HG03432 (cell line): Measurements from ENCODE around the gene COX6B2.

Experiments used
- ATAC-seq: cut with Tn5 transposase; IDR thresholded peaks from one replicate; pipeline ENCODE4 v1.9.1; 2021; ENCODE audit warnings: mild to moderate bottlenecking, moderate library complexity; ENCODE audit not compliant: unreplicated experiment

Gene COX6B2

DNA sequence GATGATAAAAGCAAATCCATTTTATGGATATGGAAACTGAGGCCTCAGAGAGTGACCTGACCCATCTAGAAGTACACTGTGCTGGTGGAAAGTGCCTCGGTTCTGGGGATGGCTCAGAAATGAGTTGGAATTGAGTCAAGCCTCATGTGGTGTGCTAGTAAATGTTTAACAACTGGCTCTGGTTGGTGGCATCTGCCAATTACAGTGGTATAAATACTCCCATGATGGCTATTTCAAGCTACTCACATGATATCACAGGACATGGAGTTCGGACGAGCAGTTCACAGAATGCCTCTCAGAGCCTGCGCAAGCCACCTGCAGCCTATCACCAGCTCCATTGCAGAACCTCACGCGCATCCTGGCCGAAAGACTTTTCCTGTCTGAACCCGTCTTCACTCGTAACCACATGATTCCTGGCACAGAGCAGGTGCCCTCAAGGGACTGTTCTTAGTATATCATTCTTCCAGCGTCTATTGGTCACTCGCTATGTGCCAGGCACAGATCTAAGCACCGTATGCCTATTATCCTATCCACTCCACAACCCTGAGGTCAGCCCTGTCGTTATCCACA is 38.5 kb downstream of the COX6B2 start:
- ATAC-seq: no peak

DNA sequence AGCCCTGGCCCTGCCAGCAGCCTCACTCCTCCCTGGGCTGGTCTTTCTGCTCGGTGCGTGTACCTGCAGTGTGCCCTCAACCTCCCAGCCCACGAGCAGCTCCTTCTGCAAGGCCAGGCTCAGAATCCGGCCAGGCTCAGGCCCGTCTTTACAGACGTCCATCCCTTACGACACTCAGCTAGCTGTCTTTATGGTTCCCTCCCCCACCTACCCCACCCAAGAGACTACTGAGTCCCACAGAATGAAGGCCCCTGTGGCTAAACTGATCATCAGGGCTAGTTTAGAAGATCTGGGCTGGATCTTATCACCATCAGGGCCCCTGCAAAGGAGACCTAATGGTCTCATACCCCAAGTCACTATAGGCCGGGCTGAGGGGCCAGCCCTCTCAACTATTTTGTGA is 40.1 kb downstream of the COX6B2 start:
- no peak for ATAC-seq

DNA sequence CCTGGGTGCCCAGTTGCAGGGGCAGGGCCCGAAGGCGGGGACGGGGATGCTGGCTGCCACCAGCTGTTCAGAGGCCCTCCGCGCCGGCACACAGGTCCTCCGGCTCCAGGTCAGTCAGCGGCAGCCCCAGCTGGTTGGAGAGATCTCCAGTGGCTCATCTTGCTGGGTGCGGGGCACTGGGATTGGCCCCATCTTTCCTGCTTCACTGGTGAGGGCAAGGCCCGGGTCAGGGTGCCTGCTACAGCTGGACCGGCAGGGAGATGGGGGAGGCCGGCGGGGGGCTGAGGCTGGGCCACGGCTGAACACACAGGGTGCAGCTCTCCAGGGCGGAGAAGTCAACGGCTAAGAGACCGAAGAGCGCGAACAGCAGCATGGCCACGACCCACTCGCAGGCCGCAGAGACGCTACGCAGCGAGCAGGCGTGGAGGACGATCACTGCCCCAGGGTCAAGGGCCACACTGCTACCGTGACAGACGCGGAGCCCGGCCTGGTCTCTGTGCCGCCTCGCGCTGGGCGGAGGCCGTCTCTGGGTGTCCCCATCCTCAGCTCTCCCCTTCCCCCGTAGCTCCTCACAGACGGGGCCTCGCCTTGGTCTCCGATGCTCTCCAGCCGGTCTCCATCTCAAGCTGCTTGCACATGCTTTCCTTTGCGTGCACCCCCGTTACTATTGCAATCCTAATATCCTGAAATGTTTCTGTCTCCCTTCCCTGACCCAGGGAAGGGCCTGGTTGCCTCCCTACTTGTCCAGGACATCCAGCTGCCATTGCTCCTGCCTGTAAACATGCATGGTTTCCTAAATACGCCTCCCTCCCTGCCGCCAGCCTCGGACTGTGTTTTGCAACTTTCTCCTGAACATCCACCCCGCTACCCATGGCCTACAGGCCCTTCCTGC is 41.7 kb downstream of the COX6B2 start:
- ATAC-seq: no peak

DNA sequence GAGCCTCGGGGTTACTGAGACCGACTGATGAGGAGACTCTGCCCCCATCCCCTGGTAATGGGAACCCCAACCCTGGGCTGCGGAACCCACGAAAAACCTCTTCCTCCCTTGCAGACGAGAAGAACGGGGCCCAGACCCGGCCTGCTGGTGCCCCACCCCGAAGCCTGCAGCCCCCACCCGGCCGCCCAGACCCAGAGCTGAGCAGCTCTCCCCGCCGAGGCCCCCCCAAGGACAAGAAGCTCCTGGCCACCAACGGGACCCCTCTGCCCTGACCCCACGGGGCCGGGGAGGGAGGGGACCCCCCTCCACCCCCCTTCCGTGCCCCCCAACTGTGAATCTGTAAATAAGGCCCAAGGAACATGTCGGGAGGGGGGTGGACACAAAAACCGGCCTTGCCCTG is 42.7 kb downstream of the COX6B2 start:
- ATAC-seq: no peak

DNA sequence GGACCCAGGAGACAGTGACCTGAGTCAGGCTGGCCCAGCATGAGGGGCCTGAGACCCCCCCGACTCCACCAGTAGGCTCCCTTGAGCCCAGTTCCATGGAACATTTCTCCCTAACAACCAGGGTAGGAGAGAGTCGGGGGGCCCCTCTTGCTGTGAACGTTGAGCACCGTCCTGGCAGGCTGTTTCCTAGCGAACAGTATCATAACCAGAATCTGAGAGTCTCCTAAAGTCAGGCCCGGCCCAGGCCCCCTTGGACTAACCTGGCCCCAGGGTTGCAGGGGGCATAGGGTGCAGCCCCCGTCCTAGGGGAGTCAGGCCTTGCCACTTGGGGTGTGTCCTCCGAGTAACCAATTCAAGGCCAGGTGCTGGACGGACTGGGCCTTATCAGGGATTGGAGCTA is 43.1 kb downstream of the COX6B2 start:
- no peak for ATAC-seq

DNA sequence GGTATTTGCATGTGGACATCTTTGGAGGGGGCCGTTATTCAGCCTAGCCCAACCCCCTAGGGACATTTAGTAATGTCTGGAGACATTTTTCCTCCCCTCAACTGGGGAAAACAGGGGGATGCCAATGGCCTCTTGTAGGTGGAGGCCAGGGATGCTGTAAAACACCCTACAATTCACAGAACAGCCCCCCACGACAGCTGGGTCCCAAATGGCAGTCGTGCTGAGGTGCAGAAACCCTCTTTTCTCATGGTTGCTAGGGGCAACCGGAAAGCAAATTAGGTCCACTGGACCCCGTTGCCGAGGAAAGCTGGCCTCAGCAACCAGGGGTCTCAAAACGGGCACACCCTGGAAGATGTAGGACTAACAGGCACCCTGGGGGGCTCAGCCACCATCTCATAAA is 44.0 kb downstream of the COX6B2 start:
- no peak for ATAC-seq

DNA sequence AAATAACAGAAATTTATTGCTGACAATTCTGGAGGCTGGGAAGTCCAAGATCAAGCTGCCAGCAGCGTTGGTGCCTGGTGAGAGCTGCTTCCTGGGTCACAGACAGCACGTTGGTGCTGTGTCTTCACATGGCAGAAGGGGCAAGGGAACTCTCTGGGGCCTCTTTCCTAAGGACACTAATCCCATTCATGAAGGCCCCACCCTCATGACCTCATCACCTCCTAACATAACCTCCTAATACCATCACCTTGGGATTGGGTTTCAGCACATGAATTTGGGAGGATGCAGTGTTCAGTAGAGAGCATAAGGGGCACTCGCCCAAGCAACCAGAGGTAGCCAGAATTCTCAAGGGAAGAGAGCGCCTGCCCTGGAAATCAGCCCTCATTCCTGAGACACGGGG is 45.1 kb downstream of the COX6B2 start:
- no peak for ATAC-seq

DNA sequence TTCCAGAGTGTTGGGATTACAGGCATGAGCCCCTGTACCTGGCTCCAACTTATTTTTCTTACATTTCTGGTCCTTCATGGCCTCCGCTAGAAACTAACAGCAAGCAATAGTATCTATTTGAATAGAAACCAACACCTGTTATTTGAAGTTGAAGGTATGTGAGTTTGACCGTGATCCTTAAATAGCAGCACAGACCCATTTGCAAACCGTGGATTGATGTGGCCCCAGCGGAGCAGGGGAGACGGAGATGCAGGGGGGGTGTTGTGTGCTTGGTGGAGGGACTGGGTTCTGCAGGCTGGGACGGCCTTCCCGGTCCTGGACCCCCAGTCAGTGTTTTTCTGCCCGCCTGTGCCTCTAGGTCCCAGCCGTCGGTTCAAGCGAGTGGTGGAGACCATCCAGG is 46.2 kb downstream of the COX6B2 start:
- no peak for ATAC-seq

DNA sequence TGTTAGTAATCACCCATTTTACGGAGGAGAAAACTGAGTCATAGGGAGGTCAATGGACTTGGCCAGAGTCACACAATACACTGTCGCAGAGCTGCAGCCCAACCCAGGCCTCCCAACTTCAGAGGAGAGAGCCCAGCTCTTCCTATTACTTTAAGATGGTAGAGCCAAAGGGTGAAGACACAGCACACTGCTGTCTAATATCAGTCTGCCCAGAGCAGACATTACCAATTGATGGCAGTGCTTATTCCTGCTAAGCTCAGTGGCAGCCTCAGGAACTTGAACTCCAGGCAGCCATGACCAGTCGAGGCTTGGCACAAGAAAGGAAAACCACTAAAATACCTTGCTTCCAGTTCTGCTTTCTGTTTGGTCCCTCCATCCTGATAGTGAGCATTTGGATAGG is 47.8 kb downstream of the COX6B2 start:
- no peak for ATAC-seq

DNA sequence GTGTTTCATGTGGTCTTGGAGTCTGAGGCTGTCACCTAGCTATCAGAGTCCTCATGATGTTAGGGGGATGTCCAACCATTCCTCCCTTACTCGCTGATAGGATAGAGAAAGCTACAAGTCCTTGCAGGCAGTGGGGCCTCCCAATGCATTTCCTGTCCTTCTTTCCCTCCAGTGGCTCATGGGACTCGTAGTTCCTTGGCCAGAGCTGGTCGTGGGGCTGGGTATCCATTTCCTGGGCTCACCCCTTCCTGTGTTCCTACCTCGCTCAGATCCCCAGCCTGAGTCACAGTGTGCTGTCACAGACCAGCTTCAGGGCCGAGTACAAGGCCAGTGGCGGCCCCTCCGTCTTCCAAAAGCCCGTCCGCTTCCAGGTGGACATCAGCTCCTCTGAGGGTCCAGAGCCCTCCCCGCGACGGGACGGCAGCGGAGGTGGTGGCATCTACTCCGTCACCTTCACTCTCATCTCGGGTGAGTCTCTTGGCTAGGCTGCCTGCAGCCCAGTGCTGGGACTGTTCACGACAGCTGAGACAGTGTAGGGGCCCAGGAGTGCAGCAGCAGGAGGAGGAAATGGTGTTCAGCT is 48.4 kb downstream of the COX6B2 start:
- ATAC-seq: no peak

DNA sequence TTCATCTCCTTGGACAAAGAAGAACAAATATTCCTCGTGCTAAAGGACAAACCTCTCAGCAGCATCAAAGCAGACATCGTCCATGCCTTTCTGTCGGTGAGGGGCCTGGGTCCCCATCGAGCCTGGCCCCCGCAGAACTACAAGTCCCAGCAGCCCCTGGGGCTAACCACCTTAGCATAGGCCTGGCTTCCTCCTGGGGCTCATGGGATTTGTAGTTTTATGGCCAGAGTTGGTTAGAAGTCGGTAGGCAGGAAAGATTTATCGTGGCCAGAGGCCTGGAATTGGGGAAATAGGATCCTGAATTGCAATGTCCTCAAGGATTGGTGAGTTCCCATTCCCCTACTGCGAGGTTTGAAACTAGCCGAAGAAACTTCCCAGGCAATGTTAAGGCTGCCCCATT is 49.0 kb downstream of the COX6B2 start:
- no peak for ATAC-seq

DNA sequence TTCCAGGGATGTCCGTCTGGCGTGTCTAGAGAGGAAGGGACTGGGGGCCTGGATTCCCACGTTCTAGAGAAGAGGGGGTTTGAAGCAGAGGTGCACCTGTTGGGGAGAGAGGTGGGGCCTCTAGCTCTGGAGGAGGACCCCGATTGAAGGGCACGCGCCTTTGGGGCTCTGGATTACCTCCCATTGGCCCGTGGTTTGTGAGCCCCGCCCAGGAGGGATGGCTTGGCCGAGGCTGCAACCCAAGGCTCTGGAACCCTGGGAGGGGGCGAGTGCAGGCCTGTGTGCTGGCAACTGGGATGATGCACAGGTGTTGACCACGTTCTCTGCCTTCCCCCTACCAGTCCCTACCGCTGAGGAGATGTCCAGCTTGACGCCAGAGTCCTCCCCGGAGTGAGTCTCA is 49.5 kb downstream of the COX6B2 start:
- no peak for ATAC-seq

DNA sequence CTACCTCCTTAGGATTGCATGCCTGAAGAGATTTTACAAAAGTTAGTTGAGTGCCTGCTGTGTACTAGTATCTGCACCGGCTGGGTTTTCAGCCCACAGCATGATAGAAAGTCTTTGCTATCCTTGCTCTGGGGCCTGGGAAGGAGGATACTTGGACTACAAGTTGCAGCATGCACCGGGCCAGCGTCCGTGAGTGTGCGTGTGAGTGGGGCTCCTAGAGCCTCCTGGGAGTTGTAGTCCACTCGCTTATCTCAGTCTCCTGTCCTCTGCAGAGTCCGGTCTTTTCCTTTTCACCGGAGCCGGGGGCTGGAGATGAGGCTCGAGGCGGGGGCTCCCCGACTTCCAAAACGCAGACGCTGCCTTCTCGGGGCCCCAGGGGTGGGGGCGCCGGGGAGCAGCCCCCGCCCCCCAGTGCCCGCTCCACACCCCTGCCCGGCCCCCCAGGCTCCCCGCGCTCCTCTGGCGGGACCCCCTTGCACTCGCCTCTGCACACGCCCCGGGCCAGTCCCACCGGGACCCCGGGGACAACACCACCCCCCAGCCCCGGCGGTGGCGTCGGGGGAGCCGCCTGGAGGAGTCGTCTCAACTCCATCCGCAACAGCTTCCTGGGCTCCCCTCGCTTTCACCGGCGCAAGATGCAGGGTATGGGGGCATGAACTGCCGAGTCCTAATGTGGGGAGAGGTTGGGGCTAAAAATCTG is 50.1 kb downstream of the COX6B2 start:
- peak; percentile 39 for ATAC-seq

DNA sequence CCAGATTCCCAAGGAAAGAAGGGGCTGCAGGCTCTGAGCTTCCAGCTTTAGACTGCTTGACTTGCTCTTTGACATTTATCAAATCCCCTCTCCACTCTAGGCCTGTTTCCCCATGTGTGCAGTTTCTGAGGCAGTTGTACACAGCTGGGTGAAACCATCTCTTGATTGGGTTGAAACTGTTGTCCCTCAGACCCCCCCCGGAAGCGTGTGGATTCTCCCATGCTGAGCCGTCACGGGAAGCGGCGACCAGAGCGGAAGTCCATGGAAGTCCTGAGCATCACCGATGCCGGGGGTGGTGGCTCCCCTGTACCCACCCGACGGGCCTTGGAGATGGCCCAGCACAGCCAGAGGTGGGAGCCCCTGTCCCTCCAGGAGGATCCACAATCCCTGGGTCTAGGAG is 51.0 kb downstream of the COX6B2 start:
- ATAC-seq: no peak

DNA sequence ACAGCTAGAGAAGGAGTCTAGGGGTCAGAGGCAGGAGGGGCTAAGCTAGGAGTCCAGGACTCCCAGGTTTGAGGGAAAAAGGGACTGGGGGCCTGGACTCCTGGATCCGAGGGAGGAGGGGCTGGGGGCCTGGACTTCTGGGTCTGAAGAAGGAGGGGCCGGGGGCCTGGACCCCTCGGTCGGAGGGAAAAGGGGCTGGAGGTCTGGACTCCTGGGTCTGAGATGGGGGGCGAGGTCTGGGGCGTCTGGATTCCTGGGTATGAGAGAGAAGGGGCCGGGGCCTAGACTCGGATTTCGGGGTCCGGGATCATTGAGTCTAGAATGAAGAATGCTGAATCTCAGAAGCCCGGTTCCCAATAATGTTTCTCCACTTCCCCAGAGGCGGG is 52.2 kb downstream of the COX6B2 start:
- ATAC-seq: no peak

DNA sequence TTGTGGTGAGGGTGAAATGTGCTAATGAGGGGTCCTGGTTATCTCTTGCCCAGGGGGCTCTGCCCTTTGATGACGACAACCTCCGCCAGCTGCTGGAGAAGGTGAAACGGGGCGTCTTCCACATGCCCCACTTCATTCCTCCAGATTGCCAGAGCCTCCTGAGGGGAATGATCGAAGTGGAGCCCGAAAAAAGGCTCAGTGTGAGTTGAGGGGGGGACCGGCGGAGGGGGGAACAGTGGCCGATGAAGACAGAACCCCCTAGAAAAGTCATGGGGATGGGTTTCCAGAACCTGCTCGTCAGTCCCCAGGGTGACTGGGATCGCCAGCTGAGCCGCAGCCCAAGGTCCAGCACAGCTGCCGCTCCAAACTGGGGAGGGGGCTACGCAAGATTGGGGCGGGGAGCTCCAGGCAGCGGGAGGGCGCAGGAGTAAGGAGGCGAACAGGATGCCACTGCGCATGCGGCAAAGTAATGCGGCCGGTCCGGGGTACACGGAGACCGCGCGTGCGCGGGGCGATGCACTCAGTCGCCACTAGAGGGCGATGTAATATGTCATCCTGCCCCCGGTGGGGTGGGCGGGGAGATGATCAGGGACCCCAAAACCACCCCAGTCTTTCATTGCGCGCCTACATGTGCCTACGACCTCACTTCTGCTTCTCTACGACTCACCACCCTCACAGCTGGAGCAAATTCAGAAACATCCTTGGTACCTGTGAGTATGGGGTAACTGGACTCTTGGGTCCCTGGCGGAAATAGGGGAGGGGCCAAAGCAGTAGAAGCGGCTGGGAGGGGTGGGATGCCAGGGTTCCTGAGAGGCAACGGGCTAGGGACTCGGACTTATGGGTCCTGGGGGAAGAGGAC is 52.8 kb downstream of the COX6B2 start:
- peak; percentile 68 for ATAC-seq

DNA sequence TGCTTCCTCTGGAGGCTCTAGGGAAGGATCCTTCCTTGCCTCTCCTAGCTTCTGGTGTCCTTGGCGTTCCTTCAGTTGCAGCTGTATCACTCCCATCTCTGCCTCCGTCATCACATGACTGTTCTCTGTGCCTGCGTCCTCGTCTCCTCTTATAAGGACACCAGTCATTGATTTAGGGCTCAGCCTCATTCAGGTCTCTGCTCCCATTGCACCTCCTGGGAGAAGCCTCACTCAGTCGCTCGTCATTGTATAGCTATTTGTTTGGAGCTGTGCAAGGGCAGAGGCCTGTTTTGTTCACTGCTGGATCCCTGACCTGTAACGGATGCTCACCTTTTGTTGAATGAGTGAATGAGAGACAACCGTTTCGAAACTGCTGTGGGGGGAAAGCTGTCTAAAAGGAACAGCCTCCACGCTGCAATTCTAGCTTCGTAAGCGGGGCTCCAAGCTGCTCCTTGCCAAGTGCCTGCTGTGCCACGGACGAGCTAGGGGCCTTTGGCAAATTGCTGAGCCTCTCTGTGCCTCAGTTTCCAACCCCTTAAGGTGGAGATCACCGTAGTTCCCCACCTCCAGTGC is 53.5 kb downstream of the COX6B2 start:
- no peak for ATAC-seq

DNA sequence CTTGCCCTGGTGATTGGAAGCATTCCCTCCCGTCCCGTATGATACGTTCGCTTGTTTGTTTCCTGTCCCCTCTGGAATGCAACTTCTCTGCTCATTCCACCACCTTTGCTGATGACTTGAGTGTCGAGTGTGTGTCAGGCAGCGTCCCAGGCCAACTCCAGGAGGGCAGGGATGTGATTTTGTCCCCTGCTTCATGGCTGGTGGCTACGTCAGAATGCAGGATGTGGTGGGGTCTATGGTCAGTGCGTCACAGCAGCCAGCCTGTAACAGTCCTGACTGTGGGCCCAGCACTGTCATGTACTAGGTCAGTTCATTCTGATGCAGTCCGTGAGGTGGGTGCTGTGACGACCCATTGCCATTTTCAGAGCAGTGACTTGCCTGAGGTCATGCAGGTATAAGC is 54.5 kb downstream of the COX6B2 start:
- no peak for ATAC-seq
